Uterus (tissue), 4 donors: ENCODE measurements around the gene SORCS3. TPM values are rescaled to one million over a fixed set of nuclear protein-coding genes. Genes with fewer than 3 reads are reported as not detected.

ENCODE experiments used
- DNase-seq, 2 donors: peaks; one replicate each; pipeline ENCODE4 v3.0.0-alpha.2; 2019 to 2020
- H3K27ac ChIP-seq, 2 donors: fragments of 200-600 bp; sonication (generic); 1 replicate in 1 of 2; 2 replicates in 1 of 2; pipeline ENCODE4 v1.5.1; 2016 to 2018
- H3K27me3 ChIP-seq, 2 donors: fragments of 200-600 bp; sonication (generic); one replicate each; pipeline ENCODE4 v1.5.1; 2018 to 2019; ENCODE audit warnings: control low read depth in 1 of 2
- H3K36me3 ChIP-seq, 2 donors: fragments of 200-600 bp; sonication (generic); one replicate each; pipeline ENCODE4 v1.5.1; 2019; ENCODE audit warnings: control low read depth in 1 of 2
- H3K4me1 ChIP-seq, 2 donors: fragments of 200-600 bp; sonication (generic); one replicate each; pipeline ENCODE4 v1.5.1; 2018 to 2019; ENCODE audit warnings: control low read depth in 1 of 2
- H3K4me3 ChIP-seq, 2 donors: fragments of 200-600 bp; sonication (generic); 1 replicate in 1 of 2; 2 replicates in 1 of 2; pipeline ENCODE4 v1.5.1; 2018 to 2019; ENCODE audit warnings: mild to moderate bottlenecking in 1 of 2
- H3K9me3 ChIP-seq, 2 donors: fragments of 200-600 bp; sonication (generic); one replicate each; pipeline ENCODE4 v1.5.1; 2019; ENCODE audit warnings: control low read depth in 1 of 2
- CTCF ChIP-seq, 4 experiments: fragments of 200-600 bp in 2 of 4; fragments of 450-650 bp in 2 of 4; sonication (generic) in 2 of 4; IDR thresholded peaks; one replicate each; pipeline ENCODE4 v1.5.1; 2016 to 2019; ENCODE audit warnings: antibody characterized with exemption in 4 of 4, mild to moderate bottlenecking in 2 of 4, moderate library complexity in 1 of 4
- POLR2A ChIP-seq, 2 donors: fragments of 450-650 bp; IDR thresholded peaks; one replicate each; pipeline ENCODE4 v1.6.1; 2016; ENCODE audit warnings: antibody characterized with exemption in 2 of 2, mild to moderate bottlenecking in 1 of 2, moderate library complexity in 1 of 2
- intact Hi-C: fragments of 100-400 bp; cut with DNase I; formaldehyde crosslinking; loops from one replicate; pipeline ENCODE4 v1.15.1; 2023; ENCODE audit warnings: low total_unique reads
- total RNA-seq, 4 donors: library from RNA; depleted of rRNA in 3 of 4; stranded (reverse); fragments of >200 nt in 3 of 4; gene quantifications; one replicate each; pipeline versions ENCODE4 v1.1.0 to v1.2.4, GENCODE V29; 2014 to 2023
- donor health status: DM: yes; HTN: yes; CAD: no.

SORCS3 gene
- total RNA-seq, 4 donors from 2014 or later: 0.77 to 2.4 TPM; not detected in 2

DNA sequence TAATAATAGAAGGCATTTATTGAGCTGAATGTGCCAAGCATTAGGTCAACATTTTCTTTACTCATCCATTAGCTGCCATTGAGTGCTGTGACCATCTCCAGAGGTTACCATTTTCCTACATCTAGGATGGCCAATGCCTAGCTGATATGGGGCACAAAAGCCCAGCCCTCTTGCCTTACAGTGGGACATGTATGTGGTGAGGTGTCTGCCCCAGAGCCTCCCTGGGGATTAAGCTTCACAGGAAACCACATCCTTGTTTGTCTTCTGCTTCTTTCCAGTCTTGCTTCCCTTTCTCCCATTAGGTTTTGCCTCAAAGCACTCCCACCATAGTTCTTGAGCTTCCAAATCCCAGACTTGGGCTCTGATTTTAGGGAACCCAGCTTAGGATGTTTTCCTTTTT lies 258.7 kb downstream of the SORCS3 start:
- intact Hi-C loops: no loop called here
- no peak for TF ChIP-seq CTCF (IDR thresholded peaks at IDR 0.05)
- TF ChIP-seq POLR2A (IDR thresholded peaks at IDR 0.05): no peak

GRCh38 chr10:104903433-104903832 lies 262.3 kb downstream of the SORCS3 start:
- H3K4me1 ChIP-seq: no peaks in the 10 kb centered on the region
- H3K27me3 ChIP-seq: no peaks in the 10 kb centered on the region
- no peak overlapping the region for H3K4me3 ChIP-seq
- H3K27ac ChIP-seq: no peak overlapping the region
- no peak for DNase-seq
- no peaks in the 10 kb centered on the region for H3K36me3 ChIP-seq
- TF ChIP-seq CTCF (IDR thresholded peaks at IDR 0.05) (no peak), POLR2A (IDR thresholded peaks at IDR 0.05) (no peak)
- H3K9me3 ChIP-seq: no peaks in the 10 kb centered on the region
- intact Hi-C loops: no loop called here

More for the DNA sequence above, 258.7 kb downstream of the SORCS3 start:
- Histone ChIP-seq H3K36me3 (no peaks in the 10 kb centered on the region), H3K4me1 (no peaks in the 10 kb centered on the region), H3K9me3 (no peaks in the 10 kb centered on the region), H3K4me3 (no peak overlapping the region), H3K27me3 (no peaks in the 10 kb centered on the region), H3K27ac (no peak overlapping the region)
- DNase-seq: no peak

- H3K27me3 ChIP-seq: no peaks in the 10 kb centered on the region
- H3K4me3 ChIP-seq: no peak overlapping the region
- H3K4me1 ChIP-seq: no peaks in the 10 kb centered on the region
- TF ChIP-seq POLR2A (IDR thresholded peaks at IDR 0.05): no peak
- TF ChIP-seq CTCF (IDR thresholded peaks at IDR 0.05): no peak
- H3K27ac ChIP-seq: no peak overlapping the region
- no peaks in the 10 kb centered on the region for H3K36me3 ChIP-seq
- H3K9me3 ChIP-seq: no peaks in the 10 kb centered on the region
- intact Hi-C loops: no loop called here
- no peak for DNase-seq
Measured at GRCh38 chr10:104904753-104905323, 263.7 kb downstream of the SORCS3 start.

GRCh38 chr10:104906112-104906511 lies 265.0 kb downstream of the SORCS3 start:
- intact Hi-C loops: no loop called here
- H3K4me3 ChIP-seq: no peak overlapping the region
- H3K9me3 ChIP-seq: no peaks in the 10 kb centered on the region
- no peak for DNase-seq
- TF ChIP-seq POLR2A (IDR thresholded peaks at IDR 0.05): no peak
- TF ChIP-seq CTCF (IDR thresholded peaks at IDR 0.05): no peak
- H3K36me3 ChIP-seq: no peaks in the 10 kb centered on the region
- no peaks in the 10 kb centered on the region for H3K4me1 ChIP-seq
- H3K27ac ChIP-seq: no peak overlapping the region
- H3K27me3 ChIP-seq: no peaks in the 10 kb centered on the region

GRCh38 chr10:104907521-104907920 lies 266.4 kb downstream of the SORCS3 start:
- Histone ChIP-seq H3K27me3 (no peaks in the 10 kb centered on the region), H3K36me3 (no peaks in the 10 kb centered on the region), H3K4me1 (no peaks in the 10 kb centered on the region), H3K4me3 (no peak overlapping the region), H3K9me3 (no peaks in the 10 kb centered on the region), H3K27ac (no peak overlapping the region)
- TF ChIP-seq POLR2A (IDR thresholded peaks at IDR 0.05): no peak
- no peak for TF ChIP-seq CTCF (IDR thresholded peaks at IDR 0.05)
- no peak for DNase-seq
- intact Hi-C loops: no loop called here
